Psoas muscle (tissue), 8 donors: ENCODE data around the gene COLEC12. TPM values are rescaled to one million over a fixed set of nuclear protein-coding genes. Genes with fewer than 3 reads are reported as not detected.

ENCODE experiments used
- ATAC-seq, 4 donors: fragments of 200-7000 bp; cut with Tn5 transposase; one replicate each; pipeline ENCODE4 v1.9.1; 2020; ENCODE audit warnings: moderate library complexity in 3 of 4, mild to moderate bottlenecking in 2 of 4
- DNase-seq, 2 donors: peaks; one replicate each; pipeline ENCODE4 v3.0.0-alpha.2; 2020
- H3K27ac ChIP-seq: fragments of 200-600 bp; one replicate; pipeline ENCODE4 v1.8.0; 2022
- H3K27me3 ChIP-seq, 3 donors: fragments of 200-600 bp in 1 of 3; one replicate each; pipeline versions ENCODE4 v1.6.1 to v1.8.0; 2013 to 2022; ENCODE audit warnings: low read length in 2 of 3, mild to moderate bottlenecking in 2 of 3, moderate library complexity in 1 of 3; ENCODE audit not compliant: insufficient read depth in 3 of 3
- H3K36me3 ChIP-seq, 2 donors: fragments of 200-600 bp in 1 of 2; one replicate each; pipeline versions ENCODE4 v1.6.1 to v1.8.0; 2013 to 2022; ENCODE audit warnings: low read depth in 1 of 2, mild to moderate bottlenecking in 1 of 2, moderate library complexity in 1 of 2; ENCODE audit not compliant: insufficient read depth in 1 of 2
- H3K4me1 ChIP-seq: fragments of 200-600 bp; one replicate; pipeline ENCODE4 v1.8.0; 2022
- H3K4me3 ChIP-seq: fragments of 200-600 bp; one replicate; pipeline ENCODE4 v1.8.0; 2022; ENCODE audit warnings: mild to moderate bottlenecking
- H3K9me3 ChIP-seq: fragments of 200-600 bp; one replicate; pipeline ENCODE4 v1.8.0; 2022
- WGBS, 3 donors: extraction: QIAGEN DNeasy Blood & Tissue Kit; methylation state at CpG; one replicate each; pipeline versions ENCODE4 v1.1.6 to v1.1.7; 2013; 5-methylcytosine and 5-hydroxymethylcytosine counted together
- intact Hi-C, 2 donors: fragments of 100-400 bp; cut with DNase I; formaldehyde crosslinking; loops; one replicate each; pipeline versions ENCODE4 v1.11.0 to v1.14.2; 2022
- polyA plus RNA-seq, 3 donors: library from polyadenylated mRNA; stranded (reverse); fragments of 200-250 nt; gene quantifications; one replicate each; pipeline ENCODE4 v1.2.3, GENCODE V29; 2013
- total RNA-seq, 4 donors: library from RNA; stranded (reverse); fragmentation: NEBNext Ultra II Directional in 2 of 4; extraction: Animal tissue kit (Norgen Biotek cat#: 25700) in 2 of 4; gene quantifications; one replicate each; pipeline versions ENCODE4 v1.2.1 to v1.2.4, GENCODE V29; 2021 to 2023
- TF ChIP-seq, protein P1 (sequence below): fragments of 200-600 bp; IDR thresholded peaks from one replicate; pipeline ENCODE4 v1.8.0; 2022; ENCODE audit warnings: antibody characterized with exemption
- donor health status: healthy with polysubstance abuse.
- donor health status: DM: no; HTN: no; CAD: no; lungs with moderate emphysema.
- donor health status: Bipolar disorder and iron deficiency.
- donor health status: healthy.
- donor health status: DM: yes; HTN: yes; CAD: no.
- donor health status: DM: no; HTN: no; CAD: no.
- donor health status: DM: no; HTN: no; CAD: no.
- donor health status: DM: yes; HTN: yes; CAD: no.

COLEC12 gene
- total and polyA plus RNA-seq, 7 donors, result 0.80 to 6.4 (median 3.4) TPM

DNA sequence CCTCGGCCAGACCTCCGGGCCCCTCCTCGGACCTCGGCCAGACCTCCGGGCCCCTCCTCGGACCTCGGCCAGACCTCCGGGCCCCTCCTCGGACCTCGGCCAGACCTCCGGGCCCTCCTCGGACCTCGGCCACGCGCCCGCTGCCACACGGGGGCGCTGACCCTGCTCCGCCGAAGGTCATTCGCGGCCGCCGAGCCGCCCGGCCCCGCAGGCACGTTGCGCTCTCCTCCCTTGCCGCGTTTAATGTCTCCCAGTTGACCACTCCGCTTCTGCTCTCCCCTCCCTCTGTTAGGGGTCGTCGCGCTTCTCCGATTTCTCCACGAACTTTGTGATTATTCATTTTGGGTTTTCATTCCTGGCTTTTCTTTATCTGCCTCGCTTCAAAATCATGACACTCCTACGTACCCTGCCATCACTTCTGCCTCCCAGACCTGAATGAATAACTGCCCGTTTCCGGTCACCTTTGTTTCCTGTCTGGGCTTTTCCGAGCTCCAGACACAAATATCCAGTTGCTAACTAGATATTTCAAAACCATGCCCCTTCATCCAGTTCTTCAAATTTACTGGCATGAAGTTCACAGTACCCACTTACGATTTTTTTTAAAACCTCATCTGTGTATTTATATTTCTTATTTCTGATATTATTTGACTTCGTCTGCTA, 14.8 kb upstream of the COLEC12 start:
- H3K27me3 ChIP-seq, result no peaks in the 10 kb centered on the region
- DNase-seq (no peak), ATAC-seq (no peak)
- no peaks in the 10 kb centered on the region for H3K4me1 ChIP-seq
- no peaks in the 10 kb centered on the region for H3K36me3 ChIP-seq
- H3K4me3 ChIP-seq, result no peak overlapping the region
- TF ChIP-seq, protein P1, sequence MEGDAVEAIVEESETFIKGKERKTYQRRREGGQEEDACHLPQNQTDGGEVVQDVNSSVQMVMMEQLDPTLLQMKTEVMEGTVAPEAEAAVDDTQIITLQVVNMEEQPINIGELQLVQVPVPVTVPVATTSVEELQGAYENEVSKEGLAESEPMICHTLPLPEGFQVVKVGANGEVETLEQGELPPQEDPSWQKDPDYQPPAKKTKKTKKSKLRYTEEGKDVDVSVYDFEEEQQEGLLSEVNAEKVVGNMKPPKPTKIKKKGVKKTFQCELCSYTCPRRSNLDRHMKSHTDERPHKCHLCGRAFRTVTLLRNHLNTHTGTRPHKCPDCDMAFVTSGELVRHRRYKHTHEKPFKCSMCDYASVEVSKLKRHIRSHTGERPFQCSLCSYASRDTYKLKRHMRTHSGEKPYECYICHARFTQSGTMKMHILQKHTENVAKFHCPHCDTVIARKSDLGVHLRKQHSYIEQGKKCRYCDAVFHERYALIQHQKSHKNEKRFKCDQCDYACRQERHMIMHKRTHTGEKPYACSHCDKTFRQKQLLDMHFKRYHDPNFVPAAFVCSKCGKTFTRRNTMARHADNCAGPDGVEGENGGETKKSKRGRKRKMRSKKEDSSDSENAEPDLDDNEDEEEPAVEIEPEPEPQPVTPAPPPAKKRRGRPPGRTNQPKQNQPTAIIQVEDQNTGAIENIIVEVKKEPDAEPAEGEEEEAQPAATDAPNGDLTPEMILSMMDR, result no peak
- no peaks in the 10 kb centered on the region for H3K9me3 ChIP-seq
- intact Hi-C loops, result no loop called here
- WGBS, 3 donors, result 79 to 88% (median 85%) methylated on average over 34 to 41 of the region's 44 CpGs
- H3K27ac ChIP-seq, result no peak overlapping the region

DNA sequence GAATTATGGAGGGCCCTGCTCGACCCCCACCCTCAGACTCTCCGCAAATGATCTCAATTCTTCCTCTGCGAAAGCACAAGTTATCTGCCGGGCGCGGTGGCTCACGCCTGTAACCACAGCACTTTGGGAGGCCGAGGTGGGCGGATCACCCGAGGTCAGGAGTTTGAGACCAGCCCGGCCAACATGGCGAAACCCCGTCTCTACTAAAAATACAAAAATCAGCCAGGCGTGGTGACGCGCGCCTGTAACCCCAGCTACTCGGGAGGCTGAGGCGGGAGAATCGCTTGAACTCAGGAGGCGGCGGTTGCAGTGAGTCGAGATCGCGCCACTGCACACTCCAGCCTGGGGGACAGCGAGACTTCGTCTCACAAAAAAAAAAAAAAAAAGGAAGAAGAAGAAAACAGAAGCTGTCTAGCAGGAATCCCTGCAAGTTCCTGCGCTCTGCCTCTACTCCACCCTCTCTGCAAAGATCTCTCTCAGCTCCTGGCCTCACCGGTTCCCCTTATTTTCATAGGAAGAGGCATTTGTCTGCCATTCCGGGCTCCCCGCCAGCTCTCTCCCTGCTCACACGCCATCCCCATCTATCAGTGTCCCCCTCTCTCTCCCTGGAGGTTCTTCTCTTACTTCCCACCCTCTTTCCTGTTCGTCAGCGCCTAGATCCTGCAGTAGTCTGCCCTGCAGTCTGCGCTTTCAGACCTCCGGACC, 13.5 kb upstream of the COLEC12 start:
- H3K27me3 ChIP-seq, result no peaks in the 10 kb centered on the region
- 93 to 97% (median 94%) methylated on average over 33 to 36 of the region's 36 CpGs for whole genome bisulfite sequencing, 3 donors
- no peak overlapping the region for H3K4me3 ChIP-seq
- TF ChIP-seq, protein P1, result no peak
- DNase-seq (peak in 1 of 2 donors; percentile 23), ATAC-seq (no peak)
- no peaks in the 10 kb centered on the region for H3K9me3 ChIP-seq
- no peak overlapping the region for H3K27ac ChIP-seq
- H3K4me1 ChIP-seq, result no peaks in the 10 kb centered on the region
- no peaks in the 10 kb centered on the region for H3K36me3 ChIP-seq
- intact Hi-C loops, result no loop called here

GRCh38 chr18:512957-513356, 12.5 kb upstream of the COLEC12 start:
- Histone ChIP-seq H3K4me1 (no peaks in the 10 kb centered on the region), H3K27ac (no peak overlapping the region), H3K27me3 (no peaks in the 10 kb centered on the region), H3K36me3 (no peaks in the 10 kb centered on the region), H3K9me3 (no peaks in the 10 kb centered on the region), H3K4me3 (no peak overlapping the region)
- TF ChIP-seq, protein P1, result no peak
- ATAC-seq (no peak), DNase-seq (no peak)
- intact Hi-C loops, result no loop called here
- WGBS, 3 donors, result 93 to 97% (median 94%) methylated on average over 5 to 9 of the region's 9 CpGs

GRCh38 chr18:508835-509234, 8.3 kb upstream of the COLEC12 start:
- intact Hi-C loops, result loop anchor here in 1 of 2 donors (10.0 kb wide), 1 partner anchor 46 kb away; no protein-coding TSS in a partner anchor
- no peak overlapping the region for H3K4me3 ChIP-seq
- 67 to 80% (median 69%) methylated on average over 3 of the region's 3 CpGs for WGBS, 3 donors
- no peak for ATAC-seq
- TF ChIP-seq, protein P1, result no peak
- H3K36me3 ChIP-seq, result no peaks in the 10 kb centered on the region
- no peaks in the 10 kb centered on the region for H3K9me3 ChIP-seq
- H3K27me3 ChIP-seq, result peaks cover 0 to 2% (median 0%) of the 10 kb centered on the region in 3 donors
- DNase-seq, result no peak
- H3K27ac ChIP-seq, result no peak overlapping the region
- no peaks in the 10 kb centered on the region for H3K4me1 ChIP-seq
